SHP77 (cell line): ENCODE measurements around the gene CNIH4.
"Not testable (repeated sequence)": the region's sequence is repeated elsewhere in the genome, so short reads cannot be mapped to it uniquely, and the experiment has no call there.

Experiments
- DNase-seq, 2 experiments: peaks; one replicate each; lab custom pipeline; 2025; lab: John Stamatoyannopoulos, UW

The CNIH4 gene

GRCh38 chr1:224402472-224403036, 45.9 kb downstream of the CNIH4 start:
- no peak for DNase-seq

GRCh38 chr1:224404916-224405603, 48.4 kb downstream of the CNIH4 start:
- no peak for DNase-seq

- no peak for DNase-seq
Measured at GRCh38 chr1:224405604-224405970, 48.9 kb downstream of the CNIH4 start.

DNA sequence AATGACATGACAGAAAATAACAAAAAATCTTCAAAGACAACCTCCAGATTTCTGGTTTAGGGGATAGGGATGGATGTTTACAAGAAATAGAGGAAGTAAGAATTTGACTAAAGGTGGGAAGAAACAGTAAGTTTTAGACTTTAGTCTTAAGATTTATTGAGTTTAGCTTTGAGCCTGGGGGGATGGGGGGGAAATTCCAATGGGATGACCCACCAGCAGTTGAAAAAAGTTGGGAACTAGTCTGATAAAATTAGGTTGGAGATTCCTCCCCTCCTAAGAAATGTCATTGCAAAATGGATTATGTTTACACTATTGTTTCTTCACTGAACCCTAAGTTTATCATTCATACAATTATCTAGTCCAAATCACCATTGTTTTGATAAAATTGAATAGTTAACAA, 49.5 kb downstream of the CNIH4 start:
- no peak for DNase-seq

DNA sequence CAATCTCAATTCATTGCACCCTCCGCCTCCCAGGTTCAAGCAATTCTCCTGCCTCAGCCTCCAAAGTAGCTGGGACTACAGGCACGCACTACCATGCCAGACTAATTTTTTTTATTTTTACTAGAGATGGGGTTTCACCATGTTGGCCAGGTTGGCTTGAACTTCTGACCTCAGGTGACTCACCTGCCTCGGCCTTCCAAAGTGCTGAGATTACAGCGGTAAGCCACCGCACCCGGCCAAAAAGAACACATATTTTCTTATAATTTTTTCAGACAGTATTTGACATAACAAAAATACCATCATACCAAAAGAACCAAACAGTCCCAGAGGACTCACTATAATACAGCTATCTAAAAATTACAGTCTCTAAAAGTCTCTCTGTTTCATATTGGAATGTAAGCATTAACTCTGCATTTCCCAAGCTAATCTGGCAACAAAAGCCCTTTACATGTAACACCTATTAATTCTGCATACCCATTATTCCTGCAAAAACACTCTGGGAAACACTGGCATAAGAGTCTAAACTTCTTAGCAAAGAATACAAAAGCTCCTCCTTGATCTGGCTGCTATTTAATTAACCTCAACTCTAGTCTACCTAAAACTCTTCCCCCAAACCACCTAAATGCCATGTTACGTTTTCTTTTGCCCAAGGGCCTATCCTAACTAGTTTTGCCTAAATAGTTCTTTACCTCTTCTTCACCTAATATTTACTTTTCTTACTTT, 51.1 kb downstream of the CNIH4 start:
- no peak for DNase-seq

GRCh38 chr1:224408294-224408590, 51.6 kb downstream of the CNIH4 start:
- DNase-seq, result no peak

- no peak for DNase-seq
Measured at GRCh38 chr1:224411766-224412165, 55.1 kb downstream of the CNIH4 start.

DNA sequence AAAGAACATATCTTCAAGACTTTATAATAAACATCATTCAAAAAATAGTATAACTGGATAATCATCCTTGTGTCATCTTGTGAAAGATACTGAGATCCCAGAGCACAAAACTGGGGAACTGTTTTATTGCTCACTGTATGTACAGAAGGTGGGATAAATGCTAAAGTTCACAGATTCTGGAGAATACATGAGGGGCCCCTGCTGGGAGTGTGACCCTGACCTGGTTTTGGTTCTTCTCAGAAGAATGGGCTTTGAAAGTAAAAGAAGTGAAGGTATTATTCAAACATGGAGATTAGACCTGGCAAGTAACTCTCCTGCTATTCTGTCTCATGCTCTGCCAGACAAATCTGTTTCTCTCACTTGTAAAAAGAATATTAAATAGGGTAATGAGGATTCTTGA, 63.4 kb downstream of the CNIH4 start:
- DNase-seq, result no peak

DNA sequence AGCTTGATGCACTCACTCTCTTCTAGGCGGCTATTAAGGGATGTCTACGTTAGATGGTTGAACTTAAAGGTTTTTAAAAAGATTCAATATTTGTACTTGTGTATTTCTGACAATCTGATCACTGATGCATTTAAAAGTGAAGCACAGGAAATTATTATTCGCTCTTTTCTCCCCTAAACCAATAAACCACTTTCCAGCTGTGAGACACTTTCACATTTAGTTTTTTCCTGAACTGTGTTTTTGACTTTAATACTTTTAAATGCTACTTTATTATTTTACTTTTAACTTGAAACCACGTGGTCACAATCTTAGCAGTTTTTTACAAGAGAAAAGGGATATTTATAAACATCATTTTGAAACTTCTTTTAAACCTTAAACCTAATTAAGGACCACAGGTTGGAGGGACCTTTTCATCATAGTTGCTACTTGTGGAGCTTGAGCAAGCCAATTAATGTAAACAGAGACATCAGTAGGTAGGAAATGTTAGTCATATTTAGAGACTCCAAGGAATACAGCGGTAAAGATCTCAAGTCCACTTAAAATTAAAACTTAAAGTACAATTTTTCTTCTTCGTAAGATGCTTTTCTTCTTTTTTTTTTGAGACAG, 68.7 kb downstream of the CNIH4 start:
- no peak for DNase-seq

- DNase-seq, result not testable (repeated sequence)
Measured at GRCh38 chr1:224426869-224427268, 70.2 kb downstream of the CNIH4 start.

GRCh38 chr1:224427346-224427745, 70.7 kb downstream of the CNIH4 start:
- no peak for DNase-seq

DNA sequence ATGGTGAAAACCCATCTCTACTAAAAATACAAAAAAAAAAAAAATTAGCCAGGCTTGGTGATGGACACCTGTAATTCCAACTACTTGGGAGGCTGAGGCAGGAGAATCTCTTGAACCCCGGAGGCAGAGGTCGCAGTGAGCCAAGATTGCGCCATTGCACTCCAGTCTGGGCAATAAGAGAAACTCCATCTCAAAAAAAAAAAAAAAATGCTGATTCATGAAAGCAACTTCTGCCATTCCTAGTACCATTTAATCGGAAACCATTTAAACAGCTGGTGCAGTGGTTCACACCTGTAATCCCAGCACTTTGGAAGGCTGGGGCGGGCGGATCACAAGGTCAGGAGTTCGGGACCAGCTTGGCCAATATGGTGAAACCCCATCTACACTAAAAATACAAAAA, 72.0 kb downstream of the CNIH4 start:
- DNase-seq, result not testable (repeated sequence)
